ENCODE results near the gene MYO1E.

The MYO1E gene

GRCh38 chr15:59105854-59106253 lies 266.8 kb downstream of the MYO1E start:
- H3K4me1 ChIP-seq (ENCODE audit: control insufficient read depth in 1 of 2, insufficient read depth in 2 of 2, low read length in 2 of 2) = peaks cover 0 to 9% of the 10 kb centered on the region in 2 donors
- H3K9me3 ChIP-seq (ENCODE audit: control insufficient read depth in 1 of 2, low read length in 2 of 2) = no peaks in the 10 kb centered on the region
- H3K36me3 ChIP-seq (ENCODE audit: control insufficient read depth in 1 of 2, insufficient read depth in 2 of 2, low read length in 2 of 2) = peaks cover 0 to 4% of the 10 kb centered on the region in 2 donors
- peak overlapping the region in 1 of 2 donors; percentile 70 for H3K9ac ChIP-seq (ENCODE audit: low read depth in 1 of 2, low read length in 2 of 2)
- peak overlapping the region; percentile 88 to 90 for H3K4me3 ChIP-seq (ENCODE audit: low read depth in 1 of 2, low read length in 2 of 2)
- no peak overlapping the region for H3K27ac ChIP-seq (ENCODE audit: low read depth, low read length)
- H3K27me3 ChIP-seq (ENCODE audit: control insufficient read depth in 1 of 2, insufficient read depth in 2 of 2, low read length in 2 of 2) = no peaks in the 10 kb centered on the region

- no peaks in the 10 kb centered on the region for H3K27me3 ChIP-seq (ENCODE audit: control insufficient read depth in 1 of 2, insufficient read depth in 2 of 2, low read length in 2 of 2)
- no peak within 1 kb of the TSS for H3K27ac ChIP-seq (ENCODE audit: low read depth, low read length)
- peaks cover 0 to 9% of the 10 kb centered on the region in 2 donors for H3K4me1 ChIP-seq (ENCODE audit: control insufficient read depth in 1 of 2, insufficient read depth in 2 of 2, low read length in 2 of 2)
- peak within 1 kb of the TSS; percentile 70 to 74 for H3K9ac ChIP-seq (ENCODE audit: low read depth in 1 of 2, low read length in 2 of 2)
- peak within 1 kb of the TSS; percentile 88 to 90 for H3K4me3 ChIP-seq (ENCODE audit: low read depth in 1 of 2, low read length in 2 of 2)
- no peaks in the 10 kb centered on the region for H3K9me3 ChIP-seq (ENCODE audit: control insufficient read depth in 1 of 2, low read length in 2 of 2)
- H3K36me3 ChIP-seq (ENCODE audit: control insufficient read depth in 1 of 2, insufficient read depth in 2 of 2, low read length in 2 of 2) = peaks cover 3 to 4% of the 10 kb centered on the region in 2 donors
These were observed 267.5 kb downstream of the MYO1E start, which contains the start of gene CCNB2 for GRCh38 chr15:59104912-59105732. CCNB2 (plus strand) TSS chr15:59105146; CDS start chr15:59105269, 123 bp downstream.

GRCh38 chr15:59104602-59104911 lies 268.1 kb downstream of the MYO1E start:
- H3K27me3 ChIP-seq (ENCODE audit: control insufficient read depth in 1 of 2, insufficient read depth in 2 of 2, low read length in 2 of 2) = no peaks in the 10 kb centered on the region
- H3K9ac ChIP-seq (ENCODE audit: low read depth in 1 of 2, low read length in 2 of 2) = peak overlapping the region; percentile 70 to 74
- H3K36me3 ChIP-seq (ENCODE audit: control insufficient read depth in 1 of 2, insufficient read depth in 2 of 2, low read length in 2 of 2) = peaks cover 4 to 5% of the 10 kb centered on the region in 2 donors
- peak overlapping the region; percentile 88 to 90 for H3K4me3 ChIP-seq (ENCODE audit: low read depth in 1 of 2, low read length in 2 of 2)
- H3K27ac ChIP-seq (ENCODE audit: low read depth, low read length) = no peak overlapping the region
- no peaks in the 10 kb centered on the region for H3K9me3 ChIP-seq (ENCODE audit: control insufficient read depth in 1 of 2, low read length in 2 of 2)
- peaks cover 0 to 9% of the 10 kb centered on the region in 2 donors for H3K4me1 ChIP-seq (ENCODE audit: control insufficient read depth in 1 of 2, insufficient read depth in 2 of 2, low read length in 2 of 2)

- Histone ChIP-seq H3K9me3 (ENCODE audit: control insufficient read depth in 1 of 2, low read length in 2 of 2) (no peaks in the 10 kb centered on the region), H3K27me3 (ENCODE audit: control insufficient read depth in 1 of 2, insufficient read depth in 2 of 2, low read length in 2 of 2) (no peaks in the 10 kb centered on the region)
These were observed 273.4 kb downstream of the MYO1E start for GRCh38 chr15:59099162-59099685.

GRCh38 chr15:59096429-59096828 lies 276.2 kb downstream of the MYO1E start:
- H3K4me3 ChIP-seq (ENCODE audit: low read depth in 1 of 2, low read length in 2 of 2) = no peak overlapping the region
- no peak overlapping the region for H3K27ac ChIP-seq (ENCODE audit: low read depth, low read length)
- peaks cover 30 to 46% of the 10 kb centered on the region in 2 donors for H3K36me3 ChIP-seq (ENCODE audit: control insufficient read depth in 1 of 2, insufficient read depth in 2 of 2, low read length in 2 of 2)
- no peaks in the 10 kb centered on the region for H3K9me3 ChIP-seq (ENCODE audit: control insufficient read depth in 1 of 2, low read length in 2 of 2)
- no peaks in the 10 kb centered on the region for H3K4me1 ChIP-seq (ENCODE audit: control insufficient read depth in 1 of 2, insufficient read depth in 2 of 2, low read length in 2 of 2)
- no peaks in the 10 kb centered on the region for H3K27me3 ChIP-seq (ENCODE audit: control insufficient read depth in 1 of 2, insufficient read depth in 2 of 2, low read length in 2 of 2)
- no peak overlapping the region for H3K9ac ChIP-seq (ENCODE audit: low read depth in 1 of 2, low read length in 2 of 2)

More at GRCh38 chr15:59099162-59099685, 273.4 kb downstream of the MYO1E start:
- peaks cover 21 to 26% of the 10 kb centered on the region in 2 donors for H3K36me3 ChIP-seq (ENCODE audit: control insufficient read depth in 1 of 2, insufficient read depth in 2 of 2, low read length in 2 of 2)
- H3K4me3 ChIP-seq (ENCODE audit: low read depth in 1 of 2, low read length in 2 of 2) = no peak overlapping the region
- H3K9ac ChIP-seq (ENCODE audit: low read depth in 1 of 2, low read length in 2 of 2) = no peak overlapping the region
- H3K27ac ChIP-seq (ENCODE audit: low read depth, low read length) = no peak overlapping the region
- peaks cover 0 to under 1% of the 10 kb centered on the region in 2 donors for H3K4me1 ChIP-seq (ENCODE audit: control insufficient read depth in 1 of 2, insufficient read depth in 2 of 2, low read length in 2 of 2)

- Histone ChIP-seq H3K27me3 (ENCODE audit: control insufficient read depth in 1 of 2, insufficient read depth in 2 of 2, low read length in 2 of 2) (no peaks in the 10 kb centered on the region), H3K36me3 (ENCODE audit: control insufficient read depth in 1 of 2, insufficient read depth in 2 of 2, low read length in 2 of 2) (peaks cover 27 to 57% of the 10 kb centered on the region in 2 donors)
These were observed 278.6 kb downstream of the MYO1E start for GRCh38 chr15:59094077-59094476.

GRCh38 chr15:59087731-59088130 lies 284.9 kb downstream of the MYO1E start:
- Histone ChIP-seq H3K9ac (ENCODE audit: low read depth in 1 of 2, low read length in 2 of 2) (no peak overlapping the region), H3K27me3 (ENCODE audit: control insufficient read depth in 1 of 2, insufficient read depth in 2 of 2, low read length in 2 of 2) (no peaks in the 10 kb centered on the region), H3K4me3 (ENCODE audit: low read depth in 1 of 2, low read length in 2 of 2) (no peak overlapping the region), H3K9me3 (ENCODE audit: control insufficient read depth in 1 of 2, low read length in 2 of 2) (no peaks in the 10 kb centered on the region), H3K36me3 (ENCODE audit: control insufficient read depth in 1 of 2, insufficient read depth in 2 of 2, low read length in 2 of 2) (peaks cover 30 to 61% of the 10 kb centered on the region in 2 donors), H3K4me1 (ENCODE audit: control insufficient read depth in 1 of 2, insufficient read depth in 2 of 2, low read length in 2 of 2) (no peaks in the 10 kb centered on the region), H3K27ac (ENCODE audit: low read depth, low read length) (no peak overlapping the region)

More at GRCh38 chr15:59094077-59094476, 278.6 kb downstream of the MYO1E start:
- Histone ChIP-seq H3K27ac (ENCODE audit: low read depth, low read length) (no peak overlapping the region), H3K4me3 (ENCODE audit: low read depth in 1 of 2, low read length in 2 of 2) (no peak overlapping the region), H3K4me1 (ENCODE audit: control insufficient read depth in 1 of 2, insufficient read depth in 2 of 2, low read length in 2 of 2) (no peaks in the 10 kb centered on the region), H3K9ac (ENCODE audit: low read depth in 1 of 2, low read length in 2 of 2) (no peak overlapping the region), H3K9me3 (ENCODE audit: control insufficient read depth in 1 of 2, low read length in 2 of 2) (no peaks in the 10 kb centered on the region)

Measured in duodenal mucosa (tissue), 2 donors.